Measurements from ENCODE around the gene ADORA3.
"Not testable (repeated sequence)": the region's sequence is repeated elsewhere in the genome, so short reads cannot be mapped to it uniquely, and the experiment has no call there.

The ADORA3 gene

GRCh38 chr1:111503585-111504060 lies at the start of gene ADORA3, which contains the start of gene TMIGD3:
ADORA3 (minus strand) TSS chr1:111503633; CDS start chr1:111503354, 279 bp downstream.
TMIGD3 (minus strand) TSS chr1:111503633; CDS start chr1:111503354, 279 bp downstream.
- DNase-seq, result no peak

- no peak for DNase-seq
Observed at GRCh38 chr1:111553196-111553595, 49.8 kb upstream of the ADORA3 start.

GRCh38 chr1:111552587-111552986 lies 49.2 kb upstream of the ADORA3 start:
- DNase-seq, result no peak

- no peak for DNase-seq
Observed at GRCh38 chr1:111551623-111552411, 48.4 kb upstream of the ADORA3 start.

GRCh38 chr1:111547786-111548185 lies 44.4 kb upstream of the ADORA3 start:
- DNase-seq, result not testable (repeated sequence)

- DNase-seq, result no peak
Observed at GRCh38 chr1:111542187-111542586, 38.8 kb upstream of the ADORA3 start.

GRCh38 chr1:111541721-111542120 lies 38.3 kb upstream of the ADORA3 start:
- DNase-seq, result no peak

- DNase-seq, result no peak
Observed at GRCh38 chr1:111540928-111541327, 37.5 kb upstream of the ADORA3 start.

- DNase-seq, result no peak
Observed at GRCh38 chr1:111538343-111539025, 35.1 kb upstream of the ADORA3 start.

- no peak for DNase-seq
Observed at GRCh38 chr1:111535256-111536191, 32.1 kb upstream of the ADORA3 start.

GRCh38 chr1:111520053-111520452 lies 16.6 kb upstream of the ADORA3 start:
- DNase-seq, result no peak

GRCh38 chr1:111517469-111518225 lies 14.2 kb upstream of the ADORA3 start:
- no peak for DNase-seq

GRCh38 chr1:111516005-111516535 lies 12.6 kb upstream of the ADORA3 start:
- no peak for DNase-seq

- DNase-seq, result no peak
Observed at GRCh38 chr1:111515291-111516004, 12.0 kb upstream of the ADORA3 start.

- no peak for DNase-seq
Observed at GRCh38 chr1:111513410-111514020, 10.1 kb upstream of the ADORA3 start.

GRCh38 chr1:111512931-111513330 lies 9.5 kb upstream of the ADORA3 start:
- no peak for DNase-seq

GRCh38 chr1:111512132-111512889 lies 8.9 kb upstream of the ADORA3 start:
- no peak for DNase-seq

GRCh38 chr1:111511370-111511769 lies 7.9 kb upstream of the ADORA3 start:
- no peak for DNase-seq

GRCh38 chr1:111509997-111510375 lies 6.6 kb upstream of the ADORA3 start:
- no peak for DNase-seq
